OCI-M1 (cell line): ENCODE measurements around the gene RCN2.
"Not testable (repeated sequence)": the region's sequence is repeated elsewhere in the genome, so short reads cannot be mapped to it uniquely, and the experiment has no call there.

Experiments used
- DNase-seq: peaks from one replicate; lab custom pipeline; 2025; lab: John Stamatoyannopoulos, UW

The RCN2 gene, protein sequence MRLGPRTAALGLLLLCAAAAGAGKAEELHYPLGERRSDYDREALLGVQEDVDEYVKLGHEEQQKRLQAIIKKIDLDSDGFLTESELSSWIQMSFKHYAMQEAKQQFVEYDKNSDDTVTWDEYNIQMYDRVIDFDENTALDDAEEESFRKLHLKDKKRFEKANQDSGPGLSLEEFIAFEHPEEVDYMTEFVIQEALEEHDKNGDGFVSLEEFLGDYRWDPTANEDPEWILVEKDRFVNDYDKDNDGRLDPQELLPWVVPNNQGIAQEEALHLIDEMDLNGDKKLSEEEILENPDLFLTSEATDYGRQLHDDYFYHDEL

DNA sequence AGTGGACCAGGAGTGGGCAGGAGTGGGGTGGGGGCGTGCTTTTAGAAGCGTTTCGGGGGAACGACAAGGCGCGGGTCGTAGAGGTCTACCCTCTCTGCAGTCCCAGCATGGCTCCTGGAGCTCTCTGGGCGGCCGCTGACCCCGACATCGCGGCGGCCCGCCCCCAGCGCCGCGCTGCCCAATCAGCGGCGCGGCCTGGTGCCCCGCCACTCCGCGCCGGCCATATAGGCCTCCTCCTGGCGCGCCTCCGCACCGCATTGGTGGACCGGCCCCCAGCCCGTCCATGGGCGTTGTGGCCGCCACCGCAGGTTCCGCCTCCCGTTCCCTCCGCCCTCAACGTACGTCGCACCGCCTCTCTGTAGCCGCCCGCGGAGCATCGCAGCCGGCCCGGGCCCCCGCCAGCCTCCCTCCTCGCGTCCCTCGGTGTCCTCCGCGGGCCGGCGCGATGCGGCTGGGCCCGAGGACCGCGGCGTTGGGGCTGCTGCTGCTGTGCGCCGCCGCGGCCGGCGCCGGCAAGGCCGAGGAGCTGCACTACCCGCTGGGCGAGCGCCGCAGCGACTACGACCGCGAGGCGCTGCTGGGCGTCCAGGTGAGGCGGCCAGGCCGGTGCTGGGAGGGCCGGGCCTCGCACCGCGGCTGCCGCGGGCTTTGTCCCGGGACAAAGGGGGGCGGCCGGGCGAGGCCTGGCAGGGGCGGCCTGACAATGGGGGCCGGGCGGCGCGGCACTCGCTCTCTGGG, at the start of gene RCN2:
RCN2 (plus strand) TSS at position 353 of the 738 bp plus-strand sequence; CDS start at position 446, 93 bp downstream.
- DNase-seq, result peak; percentile 96

- DNase-seq, result no peak
These were observed 46.3 kb upstream of the RCN2 start for GRCh38 chr15:76885212-76885611.

- not testable (repeated sequence) for DNase-seq
These were observed 44.0 kb upstream of the RCN2 start for GRCh38 chr15:76887280-76888141.

DNA sequence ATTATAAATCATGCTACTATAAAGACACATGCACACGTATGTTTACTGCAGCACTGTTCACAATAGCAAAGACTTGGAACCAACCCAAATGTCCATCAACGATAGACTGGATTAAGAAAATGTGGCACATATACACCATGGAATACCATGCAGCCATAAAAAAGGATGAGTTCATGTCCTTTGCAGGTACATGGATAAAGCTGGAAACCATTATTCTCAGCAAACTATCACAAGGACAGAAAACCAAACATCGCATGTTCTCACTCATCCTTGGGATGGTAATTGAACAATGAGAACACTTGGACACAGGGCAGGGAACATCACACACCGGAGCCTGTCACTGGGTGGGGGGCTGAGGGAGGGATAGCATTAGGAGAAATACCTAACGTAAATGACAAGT, 38.7 kb upstream of the RCN2 start:
- DNase-seq, result not testable (repeated sequence)

- no peak for DNase-seq
These were observed 37.4 kb upstream of the RCN2 start for GRCh38 chr15:76894174-76894573.

DNA sequence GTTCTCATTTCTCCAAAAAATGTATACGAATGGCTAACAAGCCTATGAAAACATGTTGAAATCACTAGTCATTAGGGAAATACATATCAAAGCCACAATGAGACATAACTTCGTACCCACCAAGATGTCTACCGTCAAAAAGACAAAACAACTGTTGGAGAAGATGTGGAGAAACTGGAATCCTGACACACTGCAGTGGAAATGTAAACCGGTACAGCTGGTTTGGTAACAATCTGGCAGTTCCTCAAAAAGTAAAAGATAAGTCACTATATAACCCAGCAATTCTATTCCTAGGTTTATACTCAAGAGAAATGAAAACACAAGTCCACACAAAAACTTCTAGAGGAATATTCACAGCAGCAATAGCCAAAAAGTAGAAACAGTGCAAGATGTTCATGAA, 33.4 kb upstream of the RCN2 start:
- no peak for DNase-seq

DNA sequence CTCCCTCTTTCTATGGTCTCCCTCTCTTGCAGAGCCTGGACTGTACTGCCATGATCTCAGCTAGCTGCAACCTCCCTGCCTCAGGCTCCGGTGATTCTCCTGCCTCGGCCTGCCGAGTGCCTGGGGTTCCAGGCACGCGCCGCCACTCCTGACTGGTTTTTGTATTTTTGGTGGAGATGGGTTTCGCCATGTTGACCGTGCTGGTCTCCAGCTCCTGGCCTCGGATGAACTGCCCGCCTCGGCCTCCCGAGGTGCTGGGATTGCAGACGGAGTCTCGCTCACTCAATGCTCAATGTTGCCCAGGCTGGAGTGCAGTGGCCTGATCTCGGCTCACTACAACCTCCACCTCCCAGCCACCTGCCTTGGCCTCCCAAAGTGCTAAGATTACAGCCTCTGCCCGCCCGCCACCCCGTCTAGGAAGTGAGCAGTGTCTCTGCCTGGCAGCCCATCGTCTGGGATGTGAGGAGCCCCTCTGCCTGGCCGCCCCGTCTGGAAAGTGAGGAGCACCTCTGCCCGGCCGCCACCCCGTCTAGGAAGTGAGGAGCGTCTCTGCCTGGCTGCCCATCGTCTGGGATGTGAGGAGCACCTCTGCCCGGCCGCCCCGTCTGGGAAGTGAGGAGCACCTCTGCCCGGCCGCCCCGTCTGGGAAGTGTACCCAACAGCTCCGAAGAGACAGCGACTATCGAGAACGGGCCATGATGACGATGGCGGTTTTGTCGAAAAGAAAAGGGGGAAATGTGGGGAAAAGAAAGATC, 32.2 kb upstream of the RCN2 start:
- DNase-seq, result not testable (repeated sequence)

GRCh38 chr15:76899931-76900310, 31.6 kb upstream of the RCN2 start:
- DNase-seq, result not testable (repeated sequence)

GRCh38 chr15:76901965-76902364, 29.6 kb upstream of the RCN2 start:
- no peak for DNase-seq

GRCh38 chr15:76903251-76903681, 28.3 kb upstream of the RCN2 start:
- peak; percentile 62 for DNase-seq

- no peak for DNase-seq
These were observed 27.0 kb upstream of the RCN2 start for GRCh38 chr15:76904461-76905012.

- peak; percentile 87 for DNase-seq
These were observed 26.3 kb upstream of the RCN2 start, which contains the start of gene SCAPER for GRCh38 chr15:76905013-76905839. Gene SCAPER, minus strand, starts transcription at chr15:76905340. Its CDS starts 21,523 bp downstream, at chr15:76883817.

DNA sequence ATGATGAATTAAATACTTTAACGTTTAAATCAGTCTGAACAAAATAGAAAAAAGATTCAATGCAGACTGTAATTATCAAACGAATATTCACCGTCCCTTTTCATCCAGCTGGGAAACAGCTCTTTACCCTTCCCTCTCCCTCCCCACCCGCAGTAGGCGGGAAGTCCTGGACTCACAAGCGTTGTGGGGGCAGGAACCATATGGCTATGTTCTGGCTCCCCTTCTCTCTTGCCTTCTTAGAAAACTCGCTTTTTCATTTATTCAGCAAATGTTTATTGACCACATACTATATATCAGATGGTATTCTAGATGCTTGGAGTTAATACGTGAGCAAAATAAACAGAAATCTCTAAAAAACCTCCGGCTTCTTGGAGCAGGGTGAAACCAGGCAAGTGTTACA, 25.7 kb upstream of the RCN2 start:
- DNase-seq, result no peak

- no peak for DNase-seq
These were observed 19.1 kb upstream of the RCN2 start for GRCh38 chr15:76912430-76912829.

DNA sequence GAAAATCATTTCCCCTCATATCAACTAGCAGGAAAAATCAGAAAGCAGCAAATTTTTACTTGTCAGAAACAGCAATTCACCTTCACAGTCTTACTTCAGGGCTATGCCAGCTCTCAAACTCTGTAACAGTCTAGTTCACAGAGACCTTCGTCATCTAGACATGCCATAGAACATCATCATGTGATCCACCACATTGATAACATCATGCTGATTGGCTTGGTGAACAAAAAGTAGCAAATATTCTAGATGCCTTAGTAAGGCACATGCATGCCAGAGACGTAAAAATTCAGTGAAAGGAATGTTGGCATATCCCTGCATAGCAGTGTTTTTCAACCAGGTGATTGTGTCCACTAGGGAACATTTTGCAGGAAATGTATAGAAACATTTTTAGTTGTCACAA, 17.8 kb upstream of the RCN2 start:
- no peak for DNase-seq

DNA sequence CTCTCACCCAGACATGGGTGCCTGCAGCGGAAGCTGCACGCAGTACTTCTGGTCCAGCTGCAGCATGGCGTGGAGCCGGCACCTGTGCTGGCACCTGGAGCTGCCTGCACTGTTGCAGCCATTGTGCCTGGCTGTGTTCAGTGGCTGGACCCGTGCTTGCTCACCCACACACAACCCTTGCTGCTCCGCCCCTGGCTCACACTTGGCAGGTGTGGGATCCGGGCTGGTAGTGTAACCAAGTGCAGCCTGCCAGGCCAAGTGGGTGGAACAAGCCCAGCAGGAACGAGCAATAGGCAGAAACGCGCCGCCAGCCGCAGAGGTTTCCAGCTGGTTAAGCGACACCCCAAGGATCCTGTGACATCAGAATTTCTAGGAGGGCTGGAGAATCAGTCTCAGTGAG, 15.2 kb upstream of the RCN2 start:
- DNase-seq, result no peak

DNA sequence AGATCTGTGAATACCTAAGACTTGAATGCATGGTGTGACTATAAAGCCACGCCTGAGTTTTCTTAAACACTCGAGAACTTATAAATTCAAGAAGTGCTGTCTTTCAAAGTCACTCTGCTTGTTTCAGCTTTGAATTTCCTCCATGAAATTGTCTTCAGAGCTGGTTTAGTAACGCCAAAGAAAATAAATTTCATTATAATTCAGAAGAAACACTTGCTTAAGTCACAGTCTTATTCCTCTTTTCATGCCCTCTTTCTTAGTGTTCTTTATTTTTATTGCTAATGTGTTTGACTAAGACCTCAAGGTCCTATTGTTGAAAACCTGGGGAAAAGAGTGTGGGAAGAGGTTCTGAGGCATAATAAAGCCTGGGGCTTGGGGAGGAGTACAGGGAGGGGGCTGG, 3.3 kb upstream of the RCN2 start:
- no peak for DNase-seq

GRCh38 chr15:76929011-76929760, 2.4 kb upstream of the RCN2 start:
- DNase-seq, result no peak

- DNase-seq, result peak; percentile 56
These were observed 635 bp upstream of the RCN2 start for GRCh38 chr15:76930831-76931396.
